Measurements from ENCODE around the gene RIPK3. TPM values are rescaled to one million over a fixed set of nuclear protein-coding genes. Genes with fewer than 3 reads are reported as not detected.

RIPK3 gene
- total and polyA plus RNA-seq, 5 donors, result 2.9 to 7.0 (median 6.1) TPM

DNA sequence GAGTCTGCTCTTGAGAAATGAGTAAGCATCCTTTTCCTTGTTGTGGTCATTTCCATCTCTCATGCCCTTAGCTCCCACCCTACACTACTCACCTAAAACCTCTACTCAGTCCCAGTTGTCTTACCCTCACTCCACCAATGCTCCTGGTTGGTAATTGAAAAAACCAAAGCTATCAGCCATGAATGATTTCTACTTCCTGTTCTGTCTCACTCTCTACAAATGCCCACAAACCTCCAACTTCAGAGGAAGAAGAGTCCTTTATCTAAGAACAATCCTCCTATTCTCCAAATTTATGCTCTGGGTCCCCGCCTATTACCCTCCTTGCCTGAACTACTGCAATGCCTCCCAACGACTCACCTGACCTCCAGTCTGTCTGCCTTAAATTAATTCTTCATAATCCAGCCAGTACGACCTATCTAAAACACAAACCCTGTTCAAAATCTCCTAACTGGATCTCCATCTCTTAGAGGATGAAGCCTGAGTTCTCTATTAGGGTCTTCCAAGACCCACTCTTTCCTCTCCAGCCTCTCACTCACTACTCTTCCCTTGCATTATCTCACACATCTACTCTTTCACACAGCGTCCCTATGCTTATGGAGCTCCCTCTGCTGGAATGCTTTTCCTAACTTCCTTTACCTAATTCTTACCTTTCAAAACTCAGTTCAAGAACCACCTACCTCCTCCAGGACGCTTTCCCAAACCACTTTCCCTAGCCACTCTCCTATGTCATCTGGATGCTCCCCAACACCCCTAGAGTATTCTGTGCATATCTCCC is 42.4 kb downstream of the RIPK3 start:
- no peak for DNase-seq
- peaks cover 10% of the 10 kb centered on the region for H3K4me1 ChIP-seq (ENCODE audit: control insufficient read depth, insufficient read depth, low read length)
- intact Hi-C loops (cut with DNase I), result loop anchor here (2.0 to 10.0 kb wide), 4 partner anchors 50 to 55 kb away; partner anchors contain the start of gene TINF2 (in 3 of the 4)
- ATAC-seq, result no peak
- WGBS, result 50% methylated on average over 5 of the region's 5 CpGs
- H3K27ac ChIP-seq (ENCODE audit: low read length), result no peak overlapping the region
- H3K9me3 ChIP-seq (ENCODE audit: control insufficient read depth, low read length), result no peaks in the 10 kb centered on the region
- no peaks in the 10 kb centered on the region for H3K27me3 ChIP-seq (ENCODE audit: control insufficient read depth, insufficient read depth)
- H3K4me3 ChIP-seq (ENCODE audit: low read length), result no peak overlapping the region

DNA sequence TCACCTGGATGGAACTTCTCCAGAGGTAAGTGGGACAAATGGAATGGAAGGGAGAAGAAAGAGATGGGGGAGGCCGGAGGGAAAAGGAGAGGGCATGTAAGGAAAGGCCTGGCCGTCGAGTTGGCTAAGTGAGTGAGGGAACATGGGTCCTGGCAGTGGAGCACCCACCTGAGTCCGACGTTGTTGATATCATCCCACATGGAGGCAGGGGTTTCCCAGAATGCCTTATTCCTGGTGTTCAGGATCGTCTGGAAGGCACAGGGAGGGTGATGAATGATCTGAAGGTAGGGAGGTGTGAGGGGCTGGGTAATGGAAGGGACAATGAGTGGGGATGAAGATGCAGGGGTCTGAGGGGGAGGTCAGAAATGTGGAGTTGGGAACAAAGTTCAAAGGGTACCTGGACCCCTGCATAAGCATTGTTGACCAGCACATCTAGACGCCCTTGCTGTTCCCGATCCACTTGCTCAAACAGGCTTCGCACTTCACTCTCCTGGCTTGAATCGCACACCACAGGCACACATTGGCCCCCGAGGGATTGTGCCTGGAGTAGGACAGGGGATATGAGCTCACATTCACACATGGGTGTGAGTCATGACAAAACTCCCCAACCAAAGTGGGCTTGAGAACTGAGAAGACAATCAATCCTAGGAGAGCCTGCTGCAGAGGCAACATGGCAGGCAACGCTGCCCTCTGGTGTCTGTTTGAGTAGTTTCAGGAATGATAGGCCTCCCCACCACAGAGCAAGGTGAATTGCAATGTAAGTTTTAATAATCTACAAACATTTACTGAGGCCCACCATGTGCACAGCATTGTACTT is 43.2 kb downstream of the RIPK3 start:
- peak; percentile 59 to 76 (median 76) for DNase-seq
- 61% methylated on average over 12 of the region's 12 CpGs for WGBS
- Histone ChIP-seq H3K27me3 (ENCODE audit: control insufficient read depth, insufficient read depth) (no peaks in the 10 kb centered on the region), H3K4me3 (ENCODE audit: low read length) (no peak overlapping the region), H3K9me3 (ENCODE audit: control insufficient read depth, low read length) (no peaks in the 10 kb centered on the region), H3K27ac (ENCODE audit: low read length) (no peak overlapping the region), H3K4me1 (ENCODE audit: control insufficient read depth, insufficient read depth, low read length) (peaks cover 10% of the 10 kb centered on the region)
- intact Hi-C loops (cut with DNase I), result loop anchor here (2.0 to 10.0 kb wide), 4 partner anchors 49 to 54 kb away; partner anchors contain the start of gene TINF2 (in 3 of the 4)
- ATAC-seq, result peak; percentile 51 to 54

DNA sequence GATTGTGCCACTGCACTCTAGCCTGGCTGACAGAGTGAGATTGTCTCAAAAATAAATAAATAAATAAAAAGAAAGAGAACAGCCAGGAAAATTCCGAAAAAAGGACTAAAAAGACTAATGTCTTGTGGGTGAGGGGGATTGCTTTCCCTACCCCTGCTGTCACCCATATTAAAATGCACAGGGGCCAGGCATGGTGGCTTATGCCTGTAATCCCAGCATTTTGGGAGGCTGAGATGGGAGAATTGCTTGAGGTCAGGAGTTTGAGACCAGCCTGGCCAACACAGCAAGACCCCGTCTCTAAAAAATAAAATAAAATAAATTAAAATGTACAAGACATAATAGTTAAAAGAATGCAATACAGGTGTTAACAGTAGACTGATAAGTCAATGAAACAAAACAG is 46.3 kb downstream of the RIPK3 start:
- H3K9me3 ChIP-seq (ENCODE audit: control insufficient read depth, low read length), result no peaks in the 10 kb centered on the region
- H3K27me3 ChIP-seq (ENCODE audit: control insufficient read depth, insufficient read depth), result no peaks in the 10 kb centered on the region
- no peaks in the 10 kb centered on the region for H3K4me1 ChIP-seq (ENCODE audit: control insufficient read depth, insufficient read depth, low read length)
- H3K4me3 ChIP-seq (ENCODE audit: low read length), result no peak overlapping the region
- no peak for ATAC-seq
- no peak overlapping the region for H3K27ac ChIP-seq (ENCODE audit: low read length)
- intact Hi-C loops (cut with DNase I), result loop anchor here in 1 of 4 donors (10.0 kb wide), 1 partner anchor 49 kb away; the partner anchor contains the start of gene TINF2
- 97% methylated on average over 2 of the region's 2 CpGs for WGBS
- DNase-seq, result no peak

DNA sequence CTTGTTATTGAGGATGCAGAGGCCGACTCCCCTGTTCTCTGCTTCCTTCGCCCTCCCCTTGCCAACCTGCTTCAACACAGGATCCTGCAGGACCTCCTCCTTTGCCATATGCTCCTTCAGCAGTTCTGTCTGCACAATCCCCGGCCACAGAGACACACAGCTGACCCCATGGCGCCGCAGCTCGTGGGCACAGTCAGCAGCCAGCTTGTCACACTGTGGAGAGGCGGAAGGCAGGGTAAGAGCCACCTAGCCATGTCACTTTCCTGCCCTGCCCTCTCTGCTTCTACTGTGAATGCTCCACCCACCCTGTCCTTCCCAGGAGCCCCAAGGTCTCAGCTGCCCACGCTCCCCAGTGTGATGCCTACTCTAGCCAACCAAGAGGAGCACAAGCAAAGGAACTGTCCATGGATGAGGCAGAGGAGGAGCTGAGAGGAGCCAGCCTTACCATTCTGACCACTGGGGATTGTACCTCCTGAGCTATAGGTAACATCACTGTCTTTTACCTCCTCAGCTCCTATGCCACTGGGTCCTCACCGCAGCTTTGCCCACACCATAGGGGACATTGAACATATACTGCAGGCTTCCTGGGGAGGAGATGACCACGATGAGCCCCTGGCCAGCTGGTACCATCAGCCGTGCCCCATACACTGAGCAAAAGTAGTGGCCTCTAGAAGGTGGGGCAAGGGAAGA is 47.5 kb downstream of the RIPK3 start:
- intact Hi-C loops (cut with DNase I), result loop anchor here in 1 of 4 donors (10.0 kb wide), 1 partner anchor 47 kb away; the partner anchor contains the start of gene TINF2
- ATAC-seq, result no peak
- 94% methylated on average over 11 of the region's 11 CpGs for WGBS
- peak in 1 of 3 donors; percentile 29 for DNase-seq
- H3K27me3 ChIP-seq (ENCODE audit: control insufficient read depth, insufficient read depth), result no peaks in the 10 kb centered on the region
- H3K9me3 ChIP-seq (ENCODE audit: control insufficient read depth, low read length), result no peaks in the 10 kb centered on the region
- no peaks in the 10 kb centered on the region for H3K4me1 ChIP-seq (ENCODE audit: control insufficient read depth, insufficient read depth, low read length)
- no peak overlapping the region for H3K4me3 ChIP-seq (ENCODE audit: low read length)
- H3K27ac ChIP-seq (ENCODE audit: low read length), result no peak overlapping the region

DNA sequence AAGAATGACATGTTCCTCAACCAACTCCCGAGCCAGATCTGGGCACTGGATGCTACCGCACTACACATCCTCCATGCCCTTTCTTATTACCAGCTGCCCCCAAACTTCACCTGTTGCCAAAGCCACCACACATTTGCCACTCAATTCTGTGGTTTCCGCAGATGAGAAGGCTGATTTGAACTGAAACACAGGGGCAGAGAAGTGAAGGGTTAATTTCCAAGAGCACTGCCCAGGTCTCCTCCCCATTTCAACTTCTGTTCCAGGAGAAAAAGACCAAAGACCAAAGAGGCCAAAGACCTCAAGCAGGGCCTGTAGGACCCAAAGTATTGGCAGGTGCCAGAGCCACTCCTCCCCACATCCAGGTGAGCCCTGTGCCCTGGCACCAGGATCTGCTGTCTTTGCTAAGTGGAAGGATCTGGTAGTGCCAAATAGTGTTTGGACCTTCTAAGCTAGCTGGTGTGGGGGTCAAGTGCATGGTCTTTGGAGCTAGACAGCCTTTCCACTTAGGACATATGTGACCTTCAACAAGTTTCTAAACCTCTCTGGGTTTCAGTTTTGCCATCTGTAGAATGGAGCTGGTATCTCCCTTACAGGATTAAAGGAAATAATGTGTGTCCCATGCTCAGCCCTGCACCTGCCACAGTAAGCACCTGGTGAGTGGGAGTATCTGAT is 48.2 kb downstream of the RIPK3 start:
- 93% methylated on average over 3 of the region's 3 CpGs for WGBS
- Histone ChIP-seq H3K4me3 (ENCODE audit: low read length) (no peak overlapping the region), H3K4me1 (ENCODE audit: control insufficient read depth, insufficient read depth, low read length) (no peaks in the 10 kb centered on the region), H3K27me3 (ENCODE audit: control insufficient read depth, insufficient read depth) (no peaks in the 10 kb centered on the region), H3K9me3 (ENCODE audit: control insufficient read depth, low read length) (no peaks in the 10 kb centered on the region), H3K27ac (ENCODE audit: low read length) (no peak overlapping the region)
- DNase-seq (peak in 1 of 3 donors; percentile 1), ATAC-seq (no peak)
- intact Hi-C loops (cut with DNase I), result loop anchor here in 1 of 4 donors (10.0 kb wide), 1 partner anchor 47 kb away; the partner anchor contains the start of gene TINF2

DNA sequence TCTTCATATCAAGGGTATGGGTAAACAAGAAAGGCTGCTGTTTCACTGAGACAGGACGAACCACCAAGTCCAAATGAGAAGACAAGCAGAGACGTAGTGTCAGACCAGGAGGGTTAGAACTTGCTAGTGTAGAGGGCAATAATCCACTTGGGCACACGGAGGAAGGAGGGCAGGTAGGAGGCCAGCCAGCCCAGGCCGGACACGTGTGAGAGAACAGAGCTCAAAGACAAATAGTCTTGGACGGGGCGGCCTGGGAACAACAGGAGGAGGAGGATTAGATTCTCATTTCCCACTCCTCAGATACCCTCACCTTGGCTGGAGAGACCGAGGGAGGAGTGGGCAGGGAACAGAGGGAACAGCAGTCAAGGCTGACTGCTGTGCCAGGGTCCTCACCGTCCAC is 49.0 kb downstream of the RIPK3 start:
- H3K4me3 ChIP-seq (ENCODE audit: low read length), result no peak overlapping the region
- peak in 1 of 2 donors; percentile 9 for ATAC-seq
- no peak overlapping the region for H3K27ac ChIP-seq (ENCODE audit: low read length)
- peak in 1 of 3 donors; percentile 18 for DNase-seq
- H3K4me1 ChIP-seq (ENCODE audit: control insufficient read depth, insufficient read depth, low read length), result no peaks in the 10 kb centered on the region
- intact Hi-C loops (cut with DNase I), result loop anchor here in 1 of 4 donors (10.0 kb wide), 1 partner anchor 46 kb away; the partner anchor contains the start of gene TINF2
- H3K9me3 ChIP-seq (ENCODE audit: control insufficient read depth, low read length), result no peaks in the 10 kb centered on the region
- WGBS, result 88% methylated on average over 9 of the region's 9 CpGs
- no peaks in the 10 kb centered on the region for H3K27me3 ChIP-seq (ENCODE audit: control insufficient read depth, insufficient read depth)

DNA sequence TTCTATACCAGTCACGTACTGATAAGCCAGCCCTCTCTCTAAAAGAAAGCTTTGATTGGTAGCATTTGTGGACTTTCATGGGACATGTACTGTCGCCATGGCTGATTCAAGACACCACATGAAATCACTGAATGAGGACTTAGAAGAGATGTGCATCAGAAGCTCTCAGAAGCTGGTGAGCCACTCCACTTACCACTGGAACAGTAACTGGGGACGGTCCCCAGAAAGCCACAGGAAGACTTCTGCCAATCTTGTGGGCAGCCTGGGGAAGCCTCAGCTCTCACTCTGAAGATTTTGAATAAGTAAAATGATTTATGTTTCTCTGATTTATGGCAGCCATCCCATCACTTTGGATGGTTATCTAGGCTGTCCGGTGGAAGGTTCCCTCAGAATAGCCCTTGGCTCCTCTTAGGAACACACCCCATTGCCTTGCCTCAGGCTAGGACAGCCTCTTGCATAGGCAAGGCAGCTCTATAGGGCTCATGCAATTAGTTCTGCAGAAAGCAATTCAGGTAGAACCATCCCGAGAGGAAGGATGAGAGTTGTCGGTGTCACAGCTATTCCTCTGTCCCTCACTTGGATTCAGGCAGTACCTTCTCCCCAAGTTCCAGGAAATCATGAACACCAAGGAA is 50.0 kb downstream of the RIPK3 start:
- intact Hi-C loops (cut with DNase I), result loop anchor here in 1 of 4 donors (10.0 kb wide), 1 partner anchor 45 kb away; the partner anchor contains the start of gene TINF2
- no peak overlapping the region for H3K4me3 ChIP-seq (ENCODE audit: low read length)
- no peaks in the 10 kb centered on the region for H3K9me3 ChIP-seq (ENCODE audit: control insufficient read depth, low read length)
- ATAC-seq (no peak), DNase-seq (no peak)
- no peaks in the 10 kb centered on the region for H3K4me1 ChIP-seq (ENCODE audit: control insufficient read depth, insufficient read depth, low read length)
- no peak overlapping the region for H3K27ac ChIP-seq (ENCODE audit: low read length)
- H3K27me3 ChIP-seq (ENCODE audit: control insufficient read depth, insufficient read depth), result no peaks in the 10 kb centered on the region
- 73% methylated on average over 6 of the region's 6 CpGs for WGBS

DNA sequence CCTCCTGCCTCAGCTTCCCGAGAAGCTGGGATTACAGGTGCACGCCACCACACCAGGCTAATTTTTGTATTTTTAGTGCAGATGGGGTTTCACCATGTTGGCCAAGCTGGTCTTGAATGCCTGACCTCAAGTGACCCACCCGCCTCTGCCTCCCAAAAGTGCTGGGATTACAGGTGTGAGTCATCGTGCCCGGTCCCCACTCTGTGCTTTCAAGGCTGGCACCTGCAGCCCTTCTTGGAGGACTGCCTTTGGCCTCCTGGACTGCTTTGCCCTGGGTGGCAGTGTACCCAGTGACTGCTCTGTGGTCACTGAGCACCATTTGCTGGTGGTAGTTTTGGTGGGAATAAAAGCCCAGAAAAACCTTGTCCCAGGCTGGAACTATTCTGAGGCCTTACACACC is 52.8 kb downstream of the RIPK3 start:
- H3K4me3 ChIP-seq (ENCODE audit: low read length), result no peak overlapping the region
- H3K27ac ChIP-seq (ENCODE audit: low read length), result no peak overlapping the region
- DNase-seq (peak in 1 of 3 donors; percentile 27), ATAC-seq (no peak)
- no peaks in the 10 kb centered on the region for H3K4me1 ChIP-seq (ENCODE audit: control insufficient read depth, insufficient read depth, low read length)
- no peaks in the 10 kb centered on the region for H3K27me3 ChIP-seq (ENCODE audit: control insufficient read depth, insufficient read depth)
- intact Hi-C loops (cut with DNase I), result no loop called here
- no peaks in the 10 kb centered on the region for H3K9me3 ChIP-seq (ENCODE audit: control insufficient read depth, low read length)
- WGBS, result 95% methylated on average over 5 of the region's 5 CpGs

Data from right cardiac atrium (tissue), 5 donors.